DLD1 (cell line): Measurements from ENCODE around the gene AUH.

Source experiments
- in situ Hi-C: cut with HindIII; loops from 2 replicates; pipeline ENCODE4 v1.10.0; 2017; ENCODE audit warnings: low sequenced_read_pairs

AUH gene

GRCh38 chr9:91341258-91341746, 20.4 kb downstream of the AUH start:
- in situ Hi-C loops, result no loop called here

GRCh38 chr9:91340395-91340967, 21.2 kb downstream of the AUH start:
- in situ Hi-C loops, result no loop called here

GRCh38 chr9:91338681-91339080, 23.0 kb downstream of the AUH start:
- in situ Hi-C loops, result no loop called here

- in situ Hi-C loops, result no loop called here
Measured at GRCh38 chr9:91336786-91337185, 24.9 kb downstream of the AUH start.

GRCh38 chr9:91334053-91334452, 27.7 kb downstream of the AUH start:
- in situ Hi-C loops, result no loop called here

GRCh38 chr9:91333551-91333950, 28.2 kb downstream of the AUH start:
- in situ Hi-C loops, result no loop called here

- in situ Hi-C loops, result no loop called here
Measured at GRCh38 chr9:91332546-91333231, 29.0 kb downstream of the AUH start.

- in situ Hi-C loops, result no loop called here
Measured at GRCh38 chr9:91331849-91332248, 29.9 kb downstream of the AUH start.

- in situ Hi-C loops, result no loop called here
Measured at GRCh38 chr9:91328186-91328585, 33.5 kb downstream of the AUH start.

- in situ Hi-C loops, result no loop called here
Measured at GRCh38 chr9:91321691-91322090, 40.0 kb downstream of the AUH start.

GRCh38 chr9:91320299-91320698, 41.4 kb downstream of the AUH start:
- in situ Hi-C loops, result no loop called here

GRCh38 chr9:91316093-91316492, 45.6 kb downstream of the AUH start:
- in situ Hi-C loops, result no loop called here

GRCh38 chr9:91315191-91315590, 46.5 kb downstream of the AUH start:
- in situ Hi-C loops, result no loop called here

- in situ Hi-C loops, result no loop called here
Measured at GRCh38 chr9:91312717-91313325, 48.9 kb downstream of the AUH start.

GRCh38 chr9:91310037-91310436, 51.7 kb downstream of the AUH start:
- in situ Hi-C loops, result no loop called here

GRCh38 chr9:91308191-91308590, 53.5 kb downstream of the AUH start:
- in situ Hi-C loops, result no loop called here

- in situ Hi-C loops, result no loop called here
Measured at GRCh38 chr9:91307279-91307678, 54.4 kb downstream of the AUH start.

GRCh38 chr9:91306296-91306630, 55.5 kb downstream of the AUH start:
- in situ Hi-C loops, result no loop called here

- in situ Hi-C loops, result no loop called here
Measured at GRCh38 chr9:91305596-91306295, 56.0 kb downstream of the AUH start.

GRCh38 chr9:91303741-91304415, 57.8 kb downstream of the AUH start:
- in situ Hi-C loops, result loop anchor here (5.0 kb wide), 1 partner anchor 42 kb away; no protein-coding TSS in a partner anchor

GRCh38 chr9:91302831-91303230, 58.9 kb downstream of the AUH start:
- in situ Hi-C loops, result loop anchor here (5.0 kb wide), 1 partner anchor 41 kb away; no protein-coding TSS in a partner anchor
